Upper lobe of left lung (tissue), 4 donors: ENCODE data around the gene CRB1.

ENCODE experiments used
- CTCF ChIP-seq, 6 experiments: fragments of 450-650 bp in 4 of 6; fragments of 200-600 bp in 2 of 6; sonication (generic) in 2 of 6; IDR thresholded peaks; one replicate each; pipeline ENCODE4 v1.5.1; 2016 to 2019; ENCODE audit warnings: antibody characterized with exemption in 6 of 6
- EP300 ChIP-seq, 4 donors: sonication (generic); formaldehyde crosslinking; IDR thresholded peaks; one replicate each; pipeline ENCODE4 v1.5.1; 2017; ENCODE audit warnings: antibody characterized with exemption in 4 of 4, control low read depth in 2 of 4
- POLR2A ChIP-seq, 4 donors: fragments of 450-650 bp; IDR thresholded peaks; one replicate each; pipeline ENCODE4 v1.5.1; 2016 to 2017; ENCODE audit warnings: antibody characterized with exemption in 4 of 4, mild to moderate bottlenecking in 2 of 4
- POLR2AphosphoS5 ChIP-seq, 2 donors: sonication (generic); formaldehyde crosslinking; IDR thresholded peaks; one replicate each; pipeline ENCODE4 v1.5.1; 2017; ENCODE audit warnings: antibody characterized with exemption in 2 of 2

GRCh38 chr1:197222780-197223179 is 45.3 kb upstream of the CRB1 start:
- TF ChIP-seq EP300 (IDR thresholded peaks at IDR 0.05) (no peak), CTCF (IDR thresholded peaks at IDR 0.05) (no peak), POLR2AphosphoS5 (IDR thresholded peaks at IDR 0.05) (no peak), POLR2A (IDR thresholded peaks at IDR 0.05) (no peak)
